CD4-positive, alpha-beta T cell (primary cell): ENCODE data around the gene TMEM107. TPM values are rescaled to one million over a fixed set of nuclear protein-coding genes. Genes with fewer than 3 reads are reported as not detected.

Experiments used
- ATAC-seq: fragments of 200-7000 bp; cut with Tn5 transposase; one replicate; pipeline ENCODE4 v1.10.0; 2022; ENCODE audit warnings: mild to moderate bottlenecking; ENCODE audit not compliant: poor library complexity
- CTCF ChIA-PET: fragments of 350-600 bp; sonication (Branson Sonifier 250); formaldehyde crosslinking; loops from one replicate; lab custom pipeline; 2021; ENCODE audit warnings: antibody characterized with exemption, inconsistent platforms; lab: Charles Lee
- POLR2A ChIA-PET: fragments of 350-600 bp; sonication (Branson Sonifier 250); formaldehyde crosslinking; loops from one replicate; lab custom pipeline; 2021; ENCODE audit warnings: antibody characterized with exemption, inconsistent platforms; lab: Charles Lee
- DNase-seq, 14 experiments: peaks; one replicate each; pipeline ENCODE4 v3.0.0-alpha.2; 2013 to 2020; ENCODE audit warnings: mixed read lengths in 2 of 14
- H3K27ac ChIP-seq, 2 donors: one replicate each; pipeline versions ENCODE4 v1.5.1 to v1.7.0; 2013; ENCODE audit warnings: low read length in 2 of 2, low read depth in 1 of 2, mild to moderate bottlenecking in 1 of 2
- H3K27me3 ChIP-seq, 2 experiments: 1 replicate in 1 of 2; 2 replicates in 1 of 2; pipeline versions ENCODE4 v1.6.1 to v1.7.0; 2013; ENCODE audit warnings: low read length in 2 of 2, control low read depth in 1 of 2, mild to moderate bottlenecking in 1 of 2, moderate library complexity in 1 of 2; ENCODE audit not compliant: insufficient read depth in 2 of 2, control insufficient read depth in 1 of 2
- H3K36me3 ChIP-seq: one replicate; pipeline ENCODE4 v1.6.1; 2013; ENCODE audit warnings: low read length, control low read depth; ENCODE audit not compliant: insufficient read depth
- H3K4me1 ChIP-seq: one replicate; pipeline ENCODE4 v1.6.1; 2013; ENCODE audit warnings: low read length, control low read depth; ENCODE audit not compliant: insufficient read depth
- H3K4me3 ChIP-seq: one replicate; pipeline ENCODE4 v1.5.1; 2013; ENCODE audit warnings: mild to moderate bottlenecking, low read length, moderate library complexity
- H3K9me3 ChIP-seq, 2 experiments: 1 replicate in 1 of 2; 2 replicates in 1 of 2; pipeline versions ENCODE4 v1.6.1 to v1.7.0; 2013; ENCODE audit warnings: low read length in 2 of 2, mild to moderate bottlenecking in 2 of 2, control low read depth in 1 of 2, moderate library complexity in 1 of 2; ENCODE audit not compliant: control insufficient read depth in 1 of 2, insufficient read depth in 1 of 2
- H3K27ac Mint-ChIP-seq: one replicate; pipeline ENCODE4 v1.8.0; 2020; ENCODE audit warnings: mixed read lengths
- H3K27me3 Mint-ChIP-seq: one replicate; pipeline ENCODE4 v1.8.0; 2021; ENCODE audit warnings: mixed read lengths
- H3K36me3 Mint-ChIP-seq: one replicate; pipeline ENCODE4 v1.8.0; 2021; ENCODE audit warnings: low read depth, mixed read lengths
- H3K4me1 Mint-ChIP-seq: one replicate; pipeline ENCODE4 v1.8.0; 2021; ENCODE audit warnings: low read depth, mixed read lengths
- H3K4me3 Mint-ChIP-seq: one replicate; pipeline ENCODE4 v1.8.0; 2020; ENCODE audit warnings: mild to moderate bottlenecking, mixed read lengths
- H3K9me3 Mint-ChIP-seq: one replicate; pipeline ENCODE4 v1.8.0; 2020; ENCODE audit warnings: mixed read lengths
- intact Hi-C, 2 experiments: fragments of 100-400 bp; cut with DNase I in 1 of 2; cut with micrococcal nuclease in 1 of 2; formaldehyde crosslinking; loops; one replicate each; pipeline versions ENCODE4 v1.15.1 to v1.9.0; 2023 to 2025; cut with DNase I, micrococcal nuclease
- polyA plus RNA-seq, 2 donors: library from polyadenylated mRNA; unstranded; fragments of 120-200 nt; gene quantifications; one replicate each; pipeline ENCODE4 v1.2.1, GENCODE V29; 2013
- total RNA-seq, 174 experiments: library from RNA in 2 of 174; stranded (reverse) in 2 of 174; gene quantifications; one replicate each; pipeline ENCODE4 v1.2.3 and lab custom pipeline; 2021 to 2026
- TF ChIP-seq, protein P1 (sequence below): fragments of 200-600 bp; IDR thresholded peaks from one replicate; pipeline ENCODE4 v1.8.0; 2022; ENCODE audit warnings: antibody characterized with exemption, mild to moderate bottlenecking

The TMEM107 gene
- total RNA-seq (10 to 100 TPM; 12.2 to 12.9 TPM), total RNA-seq (lab: John Stamatoyannopoulos, UW) (2.9 to 91.5 (median 13.0) reads per million in 172 experiments)
- 18.0 TPM for polyA plus RNA-seq (2013, experiment 1 of 2)
- 24.9 TPM for polyA plus RNA-seq (2013, experiment 2 of 2)

DNA sequence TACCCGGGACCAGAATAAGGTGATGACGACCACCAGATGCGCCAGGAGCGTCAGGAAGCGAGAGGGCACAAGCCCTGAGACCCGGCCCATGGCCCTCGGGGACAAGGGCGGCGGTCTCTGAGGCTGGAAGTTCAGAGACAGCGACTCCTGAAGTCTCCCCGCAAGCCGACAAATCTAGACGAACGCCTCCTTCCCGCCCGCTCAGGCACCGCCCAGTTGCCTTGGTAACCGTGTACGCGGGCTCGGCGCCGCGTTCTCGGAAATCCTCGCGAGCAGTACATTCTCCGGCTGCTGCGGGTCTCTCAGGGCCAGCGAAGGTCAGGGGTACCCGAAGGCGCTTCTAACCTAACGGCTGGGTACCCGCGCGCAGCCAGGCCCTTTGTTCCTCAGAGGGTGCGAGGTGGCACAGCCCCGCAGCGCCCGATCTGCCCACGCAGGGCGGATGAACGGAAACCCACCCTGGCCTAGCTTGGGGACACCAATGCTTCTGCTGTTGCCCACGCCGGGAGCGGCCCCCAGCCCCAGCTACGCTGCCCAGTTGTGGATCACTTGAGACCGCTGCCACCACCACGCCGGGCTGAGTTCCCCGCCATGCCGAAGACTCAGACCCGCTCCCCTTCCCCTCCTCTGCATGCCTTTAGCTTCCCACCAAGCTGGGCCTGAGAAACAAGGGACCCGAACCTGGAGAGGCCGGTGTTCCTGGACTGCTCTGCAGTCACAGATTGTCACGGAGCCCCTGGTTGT is at the start of gene TMEM107:
Gene TMEM107 (minus strand): TSS at position 184 of the 744 bp plus-strand sequence. CDS start 94 bp downstream, at position 90.
- H3K4me1 ChIP-seq = peaks cover 48% of the 10 kb centered on the region
- H3K4me1 Mint-ChIP-seq = peaks cover 51% of the 10 kb centered on the region
- intact Hi-C loops = loop anchor here in 1 of 2 experiments (1.0 kb wide), 1 partner anchor 10 kb away; no protein-coding TSS in a partner anchor

DNA sequence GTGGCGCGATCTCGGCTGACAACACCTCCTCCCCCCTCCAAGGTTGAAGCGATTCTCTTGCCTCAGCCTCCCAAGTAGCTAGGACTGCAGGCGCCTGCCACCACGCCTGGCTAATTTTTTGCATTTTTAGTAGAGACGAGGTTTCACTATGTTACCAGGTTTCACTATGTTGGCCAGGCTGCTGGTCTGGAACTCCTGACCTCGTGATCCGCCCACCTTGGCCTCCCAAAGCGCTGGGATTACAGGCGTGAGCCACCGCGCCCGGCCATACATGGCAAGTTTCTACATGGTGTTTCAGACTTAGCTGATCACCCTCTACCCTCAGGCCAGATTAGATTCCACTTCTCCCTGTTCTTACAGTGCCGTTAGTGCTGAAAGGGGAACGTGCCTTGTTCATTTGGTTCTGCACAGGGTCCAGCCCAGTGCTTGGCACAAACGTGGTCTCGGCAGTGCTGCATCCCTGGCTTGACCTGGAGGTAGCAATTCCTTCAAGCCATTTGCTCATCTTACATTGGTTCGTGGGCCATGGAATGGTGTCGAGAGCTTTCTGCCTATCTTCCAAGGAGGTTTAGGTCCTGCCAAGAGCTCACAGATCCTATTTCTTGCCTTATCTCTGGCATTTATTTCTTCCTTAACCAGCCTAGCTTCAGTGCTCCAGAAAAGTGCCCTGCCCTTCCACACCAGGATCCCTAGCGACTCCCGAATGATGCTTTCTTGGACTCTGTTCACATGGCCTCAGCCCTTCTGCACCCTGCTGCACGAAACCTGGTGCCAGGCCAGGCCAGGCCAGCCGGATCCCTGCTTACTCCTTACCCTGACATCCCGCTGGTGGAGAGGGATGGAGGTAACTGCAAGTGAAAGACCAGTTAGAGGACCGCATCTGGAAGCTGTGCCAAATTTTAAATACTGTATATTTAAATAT is 49.0 kb upstream of the TMEM107 start:
- ChIA-PET POLR2A (interaction anchor here (0.8 to 19.8 kb wide), 16 partner anchors 15 to 538 kb away, joined by 3 to 630 read pairs (median 14); partner anchors contain the start of genes ALOXE3, AURKB, BORCS6 and CTC1), CTCF (interaction anchor here (0.6 to 1.5 kb wide), 6 partner anchors 20 to 107 kb away, joined by 3 to 7 read pairs (median 3); partner anchors contain the start of genes ALOXE3 and CTC1)
- peak overlapping the region; percentile 87 for H3K4me3 Mint-ChIP-seq
- peaks cover 2% of the 10 kb centered on the region for H3K9me3 Mint-ChIP-seq
- H3K27me3 Mint-ChIP-seq = peaks cover 38% of the 10 kb centered on the region
- peaks cover 78% of the 10 kb centered on the region for H3K36me3 Mint-ChIP-seq
- H3K4me1 Mint-ChIP-seq = peaks cover 77% of the 10 kb centered on the region
- Histone ChIP-seq H3K36me3 (peaks cover 40% of the 10 kb centered on the region), H3K4me3 (no peak overlapping the region), H3K27ac (peak overlapping the region in 1 of 2 donors; percentile 40), H3K9me3 (no peaks in the 10 kb centered on the region), H3K4me1 (peaks cover 65% of the 10 kb centered on the region), H3K27me3 (no peaks in the 10 kb centered on the region)
- no peak for DNase-seq
- TF ChIP-seq, protein P1, sequence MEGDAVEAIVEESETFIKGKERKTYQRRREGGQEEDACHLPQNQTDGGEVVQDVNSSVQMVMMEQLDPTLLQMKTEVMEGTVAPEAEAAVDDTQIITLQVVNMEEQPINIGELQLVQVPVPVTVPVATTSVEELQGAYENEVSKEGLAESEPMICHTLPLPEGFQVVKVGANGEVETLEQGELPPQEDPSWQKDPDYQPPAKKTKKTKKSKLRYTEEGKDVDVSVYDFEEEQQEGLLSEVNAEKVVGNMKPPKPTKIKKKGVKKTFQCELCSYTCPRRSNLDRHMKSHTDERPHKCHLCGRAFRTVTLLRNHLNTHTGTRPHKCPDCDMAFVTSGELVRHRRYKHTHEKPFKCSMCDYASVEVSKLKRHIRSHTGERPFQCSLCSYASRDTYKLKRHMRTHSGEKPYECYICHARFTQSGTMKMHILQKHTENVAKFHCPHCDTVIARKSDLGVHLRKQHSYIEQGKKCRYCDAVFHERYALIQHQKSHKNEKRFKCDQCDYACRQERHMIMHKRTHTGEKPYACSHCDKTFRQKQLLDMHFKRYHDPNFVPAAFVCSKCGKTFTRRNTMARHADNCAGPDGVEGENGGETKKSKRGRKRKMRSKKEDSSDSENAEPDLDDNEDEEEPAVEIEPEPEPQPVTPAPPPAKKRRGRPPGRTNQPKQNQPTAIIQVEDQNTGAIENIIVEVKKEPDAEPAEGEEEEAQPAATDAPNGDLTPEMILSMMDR = no peak
- H3K27ac Mint-ChIP-seq = peak overlapping the region; percentile 99
- ATAC-seq = no peak
- intact Hi-C loops = loop anchor here (5.0 kb wide), 2 partner anchors 88 to 157 kb away; partner anchors contain the start of gene RPL26 (in 1 of the 2)

More for the DNA sequence above, at the start of gene TMEM107:
- Mint-ChIP-seq H3K27ac (peak within 1 kb of the TSS; percentile 99), H3K27me3 (no peaks in the 10 kb centered on the region), H3K9me3 (no peaks in the 10 kb centered on the region), H3K4me3 (peak within 1 kb of the TSS; percentile 90), H3K36me3 (peaks cover 9% of the 10 kb centered on the region)
- Histone ChIP-seq H3K9me3 (no peaks in the 10 kb centered on the region), H3K4me3 (peak within 1 kb of the TSS; percentile 70), H3K27ac (peak within 1 kb of the TSS; percentile 64 to 79), H3K27me3 (no peaks in the 10 kb centered on the region), H3K36me3 (no peaks in the 10 kb centered on the region)
- ChIA-PET CTCF (interaction anchor here (0.8 to 2.3 kb wide), 2 partner anchors 10 to 45 kb away, joined by 4 to 7 read pairs; no protein-coding TSS in a partner anchor), POLR2A (interaction anchor here (0.9 to 6.7 kb wide), 6 partner anchors 10 to 72 kb away, joined by 4 to 419 read pairs (median 8); partner anchors contain the start of genes CTC1, PER1 and VAMP2)
- ATAC-seq (peak; percentile 57), DNase-seq (peak; percentile 78 to 95 (median 85))
- TF ChIP-seq, protein P1 = no peak
